ENCODE results near the gene SYT14.

DNA sequence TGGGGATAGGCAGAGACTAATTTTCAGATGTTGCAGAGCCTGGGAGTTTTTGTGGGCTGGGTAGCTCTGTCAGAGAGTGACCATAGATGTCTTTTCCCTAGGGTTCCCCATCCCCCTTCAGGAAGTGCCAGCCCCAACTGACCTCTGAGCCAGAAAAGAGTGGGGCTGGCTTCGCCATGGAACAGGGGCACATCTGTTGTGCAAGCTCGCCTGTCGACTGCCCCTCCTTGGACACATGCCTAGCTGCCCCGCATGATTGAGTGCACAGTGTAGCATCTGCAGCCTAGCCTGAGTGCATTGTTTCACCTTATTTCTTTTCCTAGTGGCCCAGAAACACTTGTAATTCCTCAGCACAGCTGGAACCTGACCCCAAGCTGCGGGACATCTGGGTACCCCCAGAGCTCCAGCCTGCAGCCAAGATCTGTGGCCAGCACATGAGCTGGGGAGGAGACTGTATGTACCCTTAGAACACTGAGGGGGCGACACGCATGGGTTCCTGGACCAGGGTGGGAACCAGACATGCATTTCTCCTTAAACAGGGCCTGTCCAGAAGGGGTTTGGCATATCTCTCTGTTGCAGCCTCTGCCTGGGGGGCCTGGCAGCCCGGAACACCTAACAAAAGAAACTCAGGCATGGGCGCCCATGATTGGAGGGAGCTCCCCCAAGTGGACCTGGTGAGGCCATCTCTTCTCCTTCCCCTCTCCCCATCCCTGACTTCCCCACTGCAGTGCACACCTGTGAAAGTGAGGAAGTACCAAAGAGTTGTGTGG, 55.2 kb downstream of the SYT14 start:
- TF ChIP-seq ELF1 (IDR thresholded peaks at IDR 0.05; ENCODE audit: borderline replicate concordance, low read depth), result no peak
- TF ChIP-seq EZH2 (IDR thresholded peaks at IDR 0.05), result no peak
- TF ChIP-seq POLR2AphosphoS5 (IDR thresholded peaks at IDR 0.05; ENCODE audit: low read depth, low read length), result no peak
- no peak for TF ChIP-seq POLR2A (IDR thresholded peaks at IDR 0.05; ENCODE audit: borderline replicate concordance, extremely low read depth, insufficient read depth, insufficient read length)
- no peak for TF ChIP-seq SP1 (IDR thresholded peaks at IDR 0.05; ENCODE audit: low read depth)
- no peak for TF ChIP-seq CBX3 (IDR thresholded peaks at IDR 0.05; ENCODE audit: low read depth)
- TF ChIP-seq, protein P1, sequence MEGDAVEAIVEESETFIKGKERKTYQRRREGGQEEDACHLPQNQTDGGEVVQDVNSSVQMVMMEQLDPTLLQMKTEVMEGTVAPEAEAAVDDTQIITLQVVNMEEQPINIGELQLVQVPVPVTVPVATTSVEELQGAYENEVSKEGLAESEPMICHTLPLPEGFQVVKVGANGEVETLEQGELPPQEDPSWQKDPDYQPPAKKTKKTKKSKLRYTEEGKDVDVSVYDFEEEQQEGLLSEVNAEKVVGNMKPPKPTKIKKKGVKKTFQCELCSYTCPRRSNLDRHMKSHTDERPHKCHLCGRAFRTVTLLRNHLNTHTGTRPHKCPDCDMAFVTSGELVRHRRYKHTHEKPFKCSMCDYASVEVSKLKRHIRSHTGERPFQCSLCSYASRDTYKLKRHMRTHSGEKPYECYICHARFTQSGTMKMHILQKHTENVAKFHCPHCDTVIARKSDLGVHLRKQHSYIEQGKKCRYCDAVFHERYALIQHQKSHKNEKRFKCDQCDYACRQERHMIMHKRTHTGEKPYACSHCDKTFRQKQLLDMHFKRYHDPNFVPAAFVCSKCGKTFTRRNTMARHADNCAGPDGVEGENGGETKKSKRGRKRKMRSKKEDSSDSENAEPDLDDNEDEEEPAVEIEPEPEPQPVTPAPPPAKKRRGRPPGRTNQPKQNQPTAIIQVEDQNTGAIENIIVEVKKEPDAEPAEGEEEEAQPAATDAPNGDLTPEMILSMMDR (IDR thresholded peaks at IDR 0.05 in 2 of 3, conservative IDR thresholded peaks at IDR 0.05 in 1 of 3; ENCODE audit: borderline replicate concordance in 1 of 3, insufficient read depth in 1 of 3, low read depth in 2 of 3, low read length in 2 of 3), result no peak
- TF ChIP-seq, protein P2, sequence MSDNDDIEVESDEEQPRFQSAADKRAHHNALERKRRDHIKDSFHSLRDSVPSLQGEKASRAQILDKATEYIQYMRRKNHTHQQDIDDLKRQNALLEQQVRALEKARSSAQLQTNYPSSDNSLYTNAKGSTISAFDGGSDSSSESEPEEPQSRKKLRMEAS (IDR thresholded peaks at IDR 0.05), result no peak

All from HCT116 (cell line).